CD14-positive monocyte (primary cell): ENCODE measurements around the gene IFT122. TPM values are rescaled to one million over a fixed set of nuclear protein-coding genes. Genes with fewer than 3 reads are reported as not detected.

ENCODE experiments used
- DNase-seq, 3 donors: peaks; one replicate each; pipeline ENCODE4 v3.0.0-alpha.2; 2011 to 2022
- H2AFZ ChIP-seq: 2 replicates; pipeline ENCODE4 v1.6.0; 2012; ENCODE audit warnings: mild to moderate bottlenecking, low read depth, low read length, inconsistent platforms; ENCODE audit not compliant: insufficient read depth, poor library complexity, severe bottlenecking
- H3K27ac ChIP-seq, 2 donors: 1 replicate in 1 of 2; 2 replicates in 1 of 2; pipeline ENCODE4 v1.5.1; 2012 to 2013; ENCODE audit warnings: low read length in 2 of 2, control low read depth in 1 of 2, inconsistent platforms in 1 of 2, low read depth in 1 of 2, mild to moderate bottlenecking in 1 of 2
- H3K27me3 ChIP-seq, 2 donors: one replicate each; pipeline versions ENCODE4 v1.6.0 to v1.6.1; 2011 to 2013; ENCODE audit warnings: low read length in 2 of 2; ENCODE audit not compliant: control insufficient read depth in 2 of 2, insufficient read depth in 2 of 2
- H3K36me3 ChIP-seq, 2 donors: replicated peaks in 1 of 2; 1 replicate in 1 of 2; 2 replicates in 1 of 2; pipeline versions ENCODE4 v1.5.1 to v1.6.1; 2012 to 2013; ENCODE audit warnings: low read length in 2 of 2, control low read depth in 1 of 2, inconsistent platforms in 1 of 2, mild to moderate bottlenecking in 1 of 2; ENCODE audit not compliant: insufficient read depth in 2 of 2, control insufficient read depth in 1 of 2
- H3K4me1 ChIP-seq, 2 donors: 1 replicate in 1 of 2; 2 replicates in 1 of 2; pipeline versions ENCODE4 v1.5.1 to v1.6.1; 2012 to 2013; ENCODE audit warnings: low read length in 2 of 2, control low read depth in 1 of 2, inconsistent platforms in 1 of 2, mild to moderate bottlenecking in 1 of 2, moderate library complexity in 1 of 2; ENCODE audit not compliant: insufficient read depth in 2 of 2, control insufficient read depth in 1 of 2
- H3K4me2 ChIP-seq: replicated peaks from 2 replicates; pipeline ENCODE3; 2012; ENCODE audit warnings: low read length, moderate library complexity, mild to moderate bottlenecking; ENCODE audit not compliant: poor library complexity, severe bottlenecking; ENCODE audit errors: extremely low read depth
- H3K4me3 ChIP-seq, 3 experiments: fragments of 200-600 bp in 1 of 3; sonication (generic) in 1 of 3; replicated peaks in 1 of 3; 1 replicate in 2 of 3; 2 replicates in 1 of 3; pipeline ENCODE4 v1.5.1; 2011 to 2013; ENCODE audit warnings: low read length in 3 of 3, mild to moderate bottlenecking in 3 of 3, control low read depth in 2 of 3, low read depth in 2 of 3, inconsistent platforms in 1 of 3, moderate library complexity in 1 of 3
- H3K79me2 ChIP-seq: 2 replicates; pipeline ENCODE4 v1.6.0; 2012; ENCODE audit warnings: mild to moderate bottlenecking, control low read depth, inconsistent platforms, low read length, moderate library complexity; ENCODE audit not compliant: insufficient read depth
- H3K9ac ChIP-seq: 2 replicates; pipeline ENCODE4 v1.6.0; 2017; ENCODE audit warnings: low read length, mild to moderate bottlenecking; ENCODE audit not compliant: insufficient read depth, poor library complexity, severe bottlenecking
- H3K9me3 ChIP-seq, 2 donors: replicated peaks in 1 of 2; 1 replicate in 1 of 2; 2 replicates in 1 of 2; pipeline versions ENCODE4 v1.5.1 to v1.6.1; 2012 to 2013; ENCODE audit warnings: low read length in 2 of 2, control low read depth in 1 of 2; ENCODE audit not compliant: control insufficient read depth in 1 of 2, insufficient read depth in 1 of 2
- H4K20me1 ChIP-seq: 2 replicates; pipeline ENCODE4 v1.6.0; 2012; ENCODE audit warnings: mild to moderate bottlenecking, low read length, control low read depth, moderate library complexity; ENCODE audit not compliant: insufficient read depth
- H3K27ac Mint-ChIP-seq, 7 donors: one replicate each; pipeline ENCODE4 v1.8.0; 2020; ENCODE audit warnings: mild to moderate bottlenecking in 7 of 7, mixed read lengths in 7 of 7, moderate library complexity in 6 of 7, inconsistent platforms in 2 of 7
- H3K27me3 Mint-ChIP-seq, 3 donors: one replicate each; pipeline ENCODE4 v1.8.0; 2021 to 2022; ENCODE audit warnings: low read depth in 3 of 3, mild to moderate bottlenecking in 3 of 3, mixed read lengths in 3 of 3, moderate library complexity in 3 of 3, inconsistent platforms in 1 of 3
- H3K36me3 Mint-ChIP-seq, 2 donors: one replicate each; pipeline ENCODE4 v1.8.0; 2020; ENCODE audit warnings: mixed read lengths in 2 of 2, inconsistent platforms in 1 of 2, mild to moderate bottlenecking in 1 of 2
- H3K4me1 Mint-ChIP-seq: one replicate; pipeline ENCODE4 v1.8.0; 2020; ENCODE audit warnings: mild to moderate bottlenecking, mixed read lengths
- H3K4me3 Mint-ChIP-seq, 2 donors: one replicate each; pipeline ENCODE4 v1.8.0; 2020; ENCODE audit warnings: mild to moderate bottlenecking in 2 of 2, mixed read lengths in 2 of 2, moderate library complexity in 1 of 2
- H3K9me3 Mint-ChIP-seq, 7 donors: one replicate each; pipeline ENCODE4 v1.8.0; 2020 to 2022; ENCODE audit warnings: mixed read lengths in 7 of 7, mild to moderate bottlenecking in 6 of 7, moderate library complexity in 6 of 7, inconsistent platforms in 2 of 7
- WGBS: methylation state at CpG from one replicate; pipeline ENCODE4 v1.1.5; 2013; ENCODE audit warnings: missing lambda C conversion rate; ENCODE audit not compliant: insufficient coverage; 5-methylcytosine and 5-hydroxymethylcytosine counted together
- intact Hi-C, 2 donors: fragments of 100-400 bp; cut with micrococcal nuclease; formaldehyde crosslinking; loops; one replicate each; pipeline versions ENCODE4 v1.15.0 to v1.15.1; 2023
- polyA plus RNA-seq, 3 donors: library from polyadenylated mRNA; depleted of rRNA in 1 of 3; unstranded in 2 of 3; stranded (reverse) in 1 of 3; fragments of 300-500 nt in 2 of 3; fragments of >200 nt in 1 of 3; fragmentation: Illumina TruSeq in 2 of 3; gene quantifications; 1 replicate in 2 of 3; 2 replicates in 1 of 3; pipeline ENCODE4 v1.2.3, GENCODE V29; 2012 to 2021
- TF ChIP-seq, protein P1 (sequence below): fragments of 200-600 bp; IDR thresholded peaks from one replicate; pipeline ENCODE4 v1.8.0; 2022; ENCODE audit warnings: antibody characterized with exemption, mild to moderate bottlenecking

The IFT122 gene
- polyA plus RNA-seq, 3 donors, result 3.3 to 12.2 (median 3.6) TPM

DNA sequence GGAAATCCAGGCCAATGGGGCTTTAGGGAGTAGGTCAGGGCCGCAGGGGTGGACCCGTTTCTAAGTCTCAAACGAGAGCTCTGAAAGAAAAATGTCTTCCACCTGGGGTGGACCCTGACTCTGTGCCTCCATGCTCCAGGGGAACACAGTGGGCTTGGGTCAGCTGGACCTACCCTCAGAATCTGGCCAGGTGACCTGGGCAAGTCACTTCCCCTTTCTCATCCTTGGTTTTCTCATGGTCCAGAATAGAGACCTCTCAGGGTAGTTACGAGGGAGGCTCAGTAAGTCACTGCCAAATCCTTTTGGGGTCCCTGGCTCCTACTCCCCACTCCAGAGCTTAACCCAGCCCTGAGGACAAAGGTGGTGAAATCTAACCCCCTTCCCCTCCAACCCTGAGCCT lies 37.4 kb upstream of the IFT122 start:
- peaks cover 12% of the 10 kb centered on the region for H4K20me1 ChIP-seq
- 100% methylated on average over 1 of the region's 4 CpGs for WGBS
- peaks cover 17% of the 10 kb centered on the region for H3K79me2 ChIP-seq
- peaks cover 0 to under 1% of the 10 kb centered on the region in 2 donors for H3K36me3 ChIP-seq
- H3K4me2 ChIP-seq, result no peak overlapping the region
- H3K27me3 ChIP-seq, result no peaks in the 10 kb centered on the region
- Mint-ChIP-seq H3K36me3 (peaks cover 0 to 2% of the 10 kb centered on the region in 2 donors), H3K4me3 (no peak overlapping the region), H3K4me1 (peaks cover 15% of the 10 kb centered on the region), H3K9me3 (no peaks in the 10 kb centered on the region), H3K27ac (no peak overlapping the region), H3K27me3 (peaks cover 0 to 2% (median 2%) of the 10 kb centered on the region in 3 donors)
- no peak overlapping the region for H3K4me3 ChIP-seq
- no peak overlapping the region for H3K27ac ChIP-seq
- intact Hi-C loops, result loop anchor here in 1 of 2 donors (5.0 kb wide), 1 partner anchor 35 kb away; the partner anchor contains the start of gene MBD4
- H3K4me1 ChIP-seq, result peaks cover 15 to 18% of the 10 kb centered on the region in 2 donors
- TF ChIP-seq, protein P1, sequence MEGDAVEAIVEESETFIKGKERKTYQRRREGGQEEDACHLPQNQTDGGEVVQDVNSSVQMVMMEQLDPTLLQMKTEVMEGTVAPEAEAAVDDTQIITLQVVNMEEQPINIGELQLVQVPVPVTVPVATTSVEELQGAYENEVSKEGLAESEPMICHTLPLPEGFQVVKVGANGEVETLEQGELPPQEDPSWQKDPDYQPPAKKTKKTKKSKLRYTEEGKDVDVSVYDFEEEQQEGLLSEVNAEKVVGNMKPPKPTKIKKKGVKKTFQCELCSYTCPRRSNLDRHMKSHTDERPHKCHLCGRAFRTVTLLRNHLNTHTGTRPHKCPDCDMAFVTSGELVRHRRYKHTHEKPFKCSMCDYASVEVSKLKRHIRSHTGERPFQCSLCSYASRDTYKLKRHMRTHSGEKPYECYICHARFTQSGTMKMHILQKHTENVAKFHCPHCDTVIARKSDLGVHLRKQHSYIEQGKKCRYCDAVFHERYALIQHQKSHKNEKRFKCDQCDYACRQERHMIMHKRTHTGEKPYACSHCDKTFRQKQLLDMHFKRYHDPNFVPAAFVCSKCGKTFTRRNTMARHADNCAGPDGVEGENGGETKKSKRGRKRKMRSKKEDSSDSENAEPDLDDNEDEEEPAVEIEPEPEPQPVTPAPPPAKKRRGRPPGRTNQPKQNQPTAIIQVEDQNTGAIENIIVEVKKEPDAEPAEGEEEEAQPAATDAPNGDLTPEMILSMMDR, result no peak
- no peak overlapping the region for H2AFZ ChIP-seq
- DNase-seq, result no peak
- H3K9ac ChIP-seq, result no peak overlapping the region
- H3K9me3 ChIP-seq, result no peaks in the 10 kb centered on the region

DNA sequence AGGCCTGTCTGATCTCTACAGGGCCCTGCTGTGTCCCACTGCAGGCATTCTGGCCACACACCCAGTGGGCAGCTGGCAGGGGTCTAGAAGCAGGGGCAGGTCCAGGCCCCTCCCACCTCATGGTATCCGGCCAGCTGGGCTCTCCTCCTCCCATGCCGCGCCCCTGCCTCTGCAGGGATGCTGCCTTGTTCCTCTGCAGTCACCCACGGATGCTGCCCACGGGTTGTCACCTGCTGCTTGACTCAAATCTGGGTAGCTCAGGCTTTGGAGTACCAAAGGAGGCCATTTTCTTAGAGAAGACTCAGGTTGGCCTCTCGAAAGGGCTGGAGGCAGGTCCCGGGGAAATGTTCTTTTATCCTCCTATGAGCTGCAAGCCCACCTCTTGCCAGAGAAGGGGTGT lies 36.6 kb upstream of the IFT122 start:
- Mint-ChIP-seq H3K27ac (no peak overlapping the region), H3K4me1 (peaks cover 7% of the 10 kb centered on the region)
- no peaks in the 10 kb centered on the region for H3K27me3 ChIP-seq

More for the DNA sequence above, 36.6 kb upstream of the IFT122 start:
- H3K9ac ChIP-seq, result no peak overlapping the region
- TF ChIP-seq, protein P1, result no peak
- WGBS, result 95% methylated on average over 7 of the region's 7 CpGs
- H3K36me3 ChIP-seq, result no peaks in the 10 kb centered on the region
- Mint-ChIP-seq H3K4me3 (no peak overlapping the region), H3K9me3 (no peaks in the 10 kb centered on the region), H3K36me3 (peaks cover 0 to 2% of the 10 kb centered on the region in 2 donors), H3K27me3 (peaks cover 0 to 3% (median 2%) of the 10 kb centered on the region in 3 donors)
- H3K9me3 ChIP-seq, result no peaks in the 10 kb centered on the region
- H4K20me1 ChIP-seq, result peaks cover 4% of the 10 kb centered on the region
- peaks cover 8 to 10% of the 10 kb centered on the region in 2 donors for H3K4me1 ChIP-seq
- no peak for DNase-seq
- H3K4me2 ChIP-seq, result no peak overlapping the region
- H3K4me3 ChIP-seq, result no peak overlapping the region
- intact Hi-C loops, result loop anchor here in 1 of 2 donors (5.0 kb wide), 1 partner anchor 34 kb away; the partner anchor contains the start of gene MBD4
- H3K79me2 ChIP-seq, result peaks cover 9% of the 10 kb centered on the region
- H2AFZ ChIP-seq, result no peak overlapping the region
- H3K27ac ChIP-seq, result no peak overlapping the region
